Omental fat pad (tissue), 4 donors: ENCODE measurements around the gene CYP3A5. TPM values are rescaled to one million over a fixed set of nuclear protein-coding genes. Genes with fewer than 3 reads are reported as not detected.
"Not testable (repeated sequence)": the region's sequence is repeated elsewhere in the genome, so short reads cannot be mapped to it uniquely, and the experiment has no call there.

Experiments
- ATAC-seq: fragments of 150-250 bp; one replicate; pipeline ENCODE4 v1.9.1; 2016; ENCODE audit warnings: mild to moderate bottlenecking, moderate library complexity; ENCODE audit not compliant: low FRiP score
- DNase-seq: peaks from one replicate; pipeline ENCODE4 v3.0.0-alpha.2; 2019; ENCODE audit warnings: low spot score
- total RNA-seq, 4 donors: library from RNA; depleted of rRNA; stranded (reverse); fragments of >200 nt; gene quantifications; one replicate each; pipeline ENCODE4 v1.1.0, GENCODE V29; 2016
- TF ChIP-seq, protein P1 (sequence below), 3 donors: fragments of 450-650 bp; IDR thresholded peaks; one replicate each; pipeline ENCODE4 v1.5.1; 2016 to 2017; ENCODE audit warnings: antibody characterized with exemption in 3 of 3, mild to moderate bottlenecking in 3 of 3, moderate library complexity in 2 of 3

The CYP3A5 gene
- total RNA-seq, 4 donors from 2014 or later: 6.2 to 92.0 (median 13.8) TPM

DNA sequence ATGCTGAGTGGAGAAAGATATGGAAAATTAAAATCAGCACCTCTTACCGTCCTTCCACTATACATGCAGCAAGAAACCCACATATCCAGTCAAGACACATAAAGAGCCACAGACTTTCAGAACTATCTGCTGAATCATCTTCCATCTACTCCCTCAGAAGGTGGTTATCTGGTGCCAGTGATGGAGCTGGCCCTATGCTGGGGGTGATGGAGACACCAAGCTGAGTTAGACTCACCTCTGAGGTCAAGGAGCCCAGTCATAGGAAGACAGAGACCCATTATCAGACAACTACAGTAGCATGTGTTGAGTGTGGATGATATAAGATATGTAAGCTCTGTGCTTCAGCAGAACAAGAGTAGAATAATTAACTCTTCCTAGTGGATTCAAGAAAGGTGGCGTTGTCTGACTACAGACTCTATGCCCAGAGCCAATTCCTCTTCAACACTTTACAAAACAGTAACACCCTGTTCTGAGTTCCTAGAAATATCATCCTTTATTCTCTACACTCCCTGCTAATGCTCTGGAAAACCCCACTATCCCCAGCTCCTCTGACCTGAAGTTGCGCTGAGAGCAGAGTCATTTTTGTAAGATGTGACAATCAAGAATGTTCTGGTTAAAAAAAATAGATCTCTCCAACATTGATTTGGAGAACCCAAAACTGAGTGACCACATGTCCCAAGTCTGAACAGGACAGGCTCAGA, 14.3 kb downstream of the CYP3A5 start:
- DNase-seq: no peak
- TF ChIP-seq, protein P1, sequence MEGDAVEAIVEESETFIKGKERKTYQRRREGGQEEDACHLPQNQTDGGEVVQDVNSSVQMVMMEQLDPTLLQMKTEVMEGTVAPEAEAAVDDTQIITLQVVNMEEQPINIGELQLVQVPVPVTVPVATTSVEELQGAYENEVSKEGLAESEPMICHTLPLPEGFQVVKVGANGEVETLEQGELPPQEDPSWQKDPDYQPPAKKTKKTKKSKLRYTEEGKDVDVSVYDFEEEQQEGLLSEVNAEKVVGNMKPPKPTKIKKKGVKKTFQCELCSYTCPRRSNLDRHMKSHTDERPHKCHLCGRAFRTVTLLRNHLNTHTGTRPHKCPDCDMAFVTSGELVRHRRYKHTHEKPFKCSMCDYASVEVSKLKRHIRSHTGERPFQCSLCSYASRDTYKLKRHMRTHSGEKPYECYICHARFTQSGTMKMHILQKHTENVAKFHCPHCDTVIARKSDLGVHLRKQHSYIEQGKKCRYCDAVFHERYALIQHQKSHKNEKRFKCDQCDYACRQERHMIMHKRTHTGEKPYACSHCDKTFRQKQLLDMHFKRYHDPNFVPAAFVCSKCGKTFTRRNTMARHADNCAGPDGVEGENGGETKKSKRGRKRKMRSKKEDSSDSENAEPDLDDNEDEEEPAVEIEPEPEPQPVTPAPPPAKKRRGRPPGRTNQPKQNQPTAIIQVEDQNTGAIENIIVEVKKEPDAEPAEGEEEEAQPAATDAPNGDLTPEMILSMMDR (IDR thresholded peaks at IDR 0.05): no peak
- ATAC-seq: no peak

DNA sequence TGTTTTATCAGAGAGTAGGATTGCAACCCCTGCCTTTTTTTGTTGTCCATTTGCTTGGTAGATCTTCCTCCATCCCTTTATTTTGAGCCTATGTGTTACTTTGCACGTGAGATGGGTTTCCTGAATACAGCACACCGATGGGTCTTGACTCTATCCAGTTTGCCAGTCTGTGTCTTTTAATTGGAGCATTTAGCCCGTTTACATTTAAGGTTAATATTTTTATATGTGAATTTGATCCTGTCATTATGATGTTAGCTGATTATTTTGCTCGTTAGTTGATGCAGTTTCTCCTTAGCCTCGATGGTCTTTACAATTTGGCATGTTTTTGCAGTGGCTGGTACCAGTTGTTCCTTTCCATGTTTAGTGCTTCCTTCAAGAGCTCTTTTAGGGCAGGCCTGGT, 21.9 kb downstream of the CYP3A5 start:
- DNase-seq: not testable (repeated sequence)

DNA sequence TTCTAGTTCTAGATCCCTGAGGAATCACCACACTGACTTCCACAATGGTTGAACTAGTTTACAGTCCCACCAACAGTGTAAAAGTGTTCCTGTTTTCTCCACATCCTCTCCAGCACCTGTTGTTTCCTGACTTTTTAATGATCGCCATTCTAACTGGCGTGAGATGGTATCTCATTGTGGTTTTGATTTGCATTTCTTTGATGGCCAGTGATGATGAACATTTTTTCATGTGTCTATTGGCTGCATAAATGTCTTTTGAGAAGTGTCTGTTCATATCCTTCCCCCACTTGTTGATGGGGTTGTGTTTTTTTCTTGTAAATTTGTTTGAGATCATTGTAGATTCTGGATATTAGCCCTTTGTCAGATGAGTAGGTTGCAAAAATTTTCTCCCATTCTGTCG, 25.2 kb downstream of the CYP3A5 start:
- not testable (repeated sequence) for DNase-seq, ATAC-seq

More for the DNA sequence above, 21.9 kb downstream of the CYP3A5 start:
- not testable (repeated sequence) for ATAC-seq

DNA sequence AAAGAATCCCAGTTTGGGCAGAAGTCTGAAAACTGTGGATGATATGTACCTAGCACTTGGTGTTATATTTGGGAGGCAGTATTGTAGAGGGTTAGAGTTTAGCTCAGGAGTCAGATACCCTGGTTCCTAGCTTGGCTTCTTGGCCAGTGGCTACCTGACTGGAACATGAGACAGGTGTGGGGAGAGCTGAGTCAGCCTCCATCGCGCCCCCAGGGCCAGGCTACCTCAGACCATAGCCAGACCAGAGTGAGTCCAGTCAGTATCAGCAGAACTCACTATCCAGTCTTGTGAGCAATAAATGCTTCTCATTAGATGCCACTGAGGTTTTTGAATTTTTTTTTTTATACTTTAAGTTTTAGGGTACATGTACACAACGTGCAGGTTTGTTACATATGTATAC, 26.0 kb downstream of the CYP3A5 start:
- ATAC-seq (no peak), DNase-seq (no peak)
- TF ChIP-seq, protein P1 (IDR thresholded peaks at IDR 0.05): no peak

DNA sequence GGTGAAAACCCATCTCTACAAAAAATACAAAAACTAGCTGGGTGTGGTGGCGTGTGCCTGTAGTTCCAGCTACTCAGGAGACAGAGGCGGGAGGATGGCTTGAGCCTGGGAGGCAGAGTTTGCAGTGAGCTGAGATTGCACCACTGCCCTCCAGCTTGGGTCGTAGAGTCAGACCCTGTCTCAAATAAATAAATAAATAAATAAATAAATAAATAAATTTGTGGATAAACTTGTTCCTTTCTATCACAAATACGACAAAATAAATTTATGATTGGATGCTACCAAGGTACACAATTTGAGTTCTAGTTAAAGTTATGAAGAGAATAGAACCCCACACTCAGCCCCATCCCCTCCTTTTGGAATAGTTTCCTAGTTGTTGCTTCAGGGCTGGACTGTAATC, 26.5 kb downstream of the CYP3A5 start:
- DNase-seq, ATAC-seq: not testable (repeated sequence)

DNA sequence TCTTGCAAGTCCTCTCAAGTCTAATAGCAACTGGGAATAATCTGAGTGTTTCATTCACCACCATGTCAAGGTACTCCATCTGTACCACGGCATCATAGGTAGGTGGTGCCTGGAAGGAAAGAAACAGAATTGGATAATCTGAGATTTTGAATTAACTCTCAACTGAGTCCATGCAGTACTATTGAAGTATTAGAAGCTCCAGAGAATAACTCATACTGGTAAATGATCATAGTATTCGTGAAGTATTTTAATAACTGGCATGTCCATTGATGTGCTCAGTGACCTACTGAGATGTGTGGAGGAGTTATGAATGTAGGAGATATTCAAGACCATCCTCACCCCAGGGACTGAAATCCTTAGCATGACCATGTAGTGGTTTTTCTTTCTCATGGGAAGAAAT, 27.1 kb downstream of the CYP3A5 start:
- ATAC-seq: no peak
- no peak for DNase-seq
- TF ChIP-seq, protein P1 (IDR thresholded peaks at IDR 0.05): no peak

DNA sequence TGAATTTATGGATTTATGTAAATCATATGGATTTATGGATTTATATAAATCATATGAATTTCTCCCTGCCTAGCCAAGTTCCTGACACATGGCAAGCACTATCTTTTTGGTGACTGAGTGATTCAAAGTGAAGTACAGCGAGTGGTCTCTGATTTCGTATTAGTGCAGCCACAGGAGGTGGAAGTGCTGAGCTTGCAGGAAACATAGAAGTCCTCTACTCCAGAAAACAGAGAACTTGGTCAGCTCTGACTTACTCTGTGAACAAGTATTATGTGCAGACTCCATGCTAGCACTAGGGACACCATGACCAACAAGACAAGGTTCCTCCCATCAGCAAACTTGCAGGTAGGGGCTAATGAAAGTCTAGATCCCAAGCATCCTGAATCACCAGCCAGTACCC, 28.5 kb downstream of the CYP3A5 start:
- ATAC-seq (no peak), DNase-seq (no peak)
- TF ChIP-seq, protein P1 (IDR thresholded peaks at IDR 0.05): no peak

DNA sequence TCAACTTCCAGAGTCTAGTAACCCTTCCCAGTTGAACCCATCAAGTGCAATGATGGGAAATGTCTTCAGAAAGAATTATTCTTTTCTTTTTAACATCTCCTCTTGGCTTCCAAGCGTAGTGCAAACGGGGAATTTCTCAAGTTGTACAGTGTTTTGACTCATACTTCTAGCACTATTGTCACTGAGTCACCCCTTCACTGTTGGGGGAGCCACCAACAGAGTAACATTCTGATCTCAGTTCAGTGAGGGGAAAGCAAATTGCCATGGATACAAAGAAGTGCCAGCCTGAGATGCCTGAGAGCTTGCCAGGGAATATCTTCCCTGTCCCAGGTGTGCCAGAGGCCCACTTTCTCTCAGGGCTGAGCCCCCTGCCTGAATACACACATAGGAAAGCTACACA, 31.0 kb downstream of the CYP3A5 start:
- no peak for DNase-seq
- no peak for ATAC-seq
- TF ChIP-seq, protein P1 (IDR thresholded peaks at IDR 0.05): no peak

DNA sequence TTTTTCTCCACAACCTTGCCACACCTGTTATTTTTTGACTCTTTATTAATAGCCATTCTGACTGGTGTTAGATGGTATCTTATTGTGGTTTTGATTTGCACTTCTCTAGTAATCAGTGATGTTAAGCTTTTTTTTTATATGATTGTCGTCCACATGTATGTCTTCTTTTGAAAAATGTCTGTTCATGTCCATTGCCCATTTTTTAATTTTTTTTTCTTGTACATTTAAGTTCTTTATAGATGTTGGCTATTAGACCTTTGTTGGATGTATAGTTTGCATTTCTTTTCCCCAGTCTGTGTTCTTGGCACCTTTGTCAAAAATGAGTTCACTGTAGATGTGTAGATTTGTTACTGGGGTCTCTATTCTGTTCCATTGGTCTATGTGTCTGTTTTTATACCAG, 34.2 kb downstream of the CYP3A5 start:
- TF ChIP-seq, protein P1 (IDR thresholded peaks at IDR 0.05): no peak
- DNase-seq (no peak), ATAC-seq (no peak)
